ENCODE results near the gene FOXQ1. TPM values are rescaled to one million over a fixed set of nuclear protein-coding genes. Genes with fewer than 3 reads are reported as not detected.

FOXQ1 gene
- total and polyA plus RNA-seq, 9 of the 15 experiments (the other 6 are each of a cell fraction or from before 2014, with no cell fraction given): not detected

DNA sequence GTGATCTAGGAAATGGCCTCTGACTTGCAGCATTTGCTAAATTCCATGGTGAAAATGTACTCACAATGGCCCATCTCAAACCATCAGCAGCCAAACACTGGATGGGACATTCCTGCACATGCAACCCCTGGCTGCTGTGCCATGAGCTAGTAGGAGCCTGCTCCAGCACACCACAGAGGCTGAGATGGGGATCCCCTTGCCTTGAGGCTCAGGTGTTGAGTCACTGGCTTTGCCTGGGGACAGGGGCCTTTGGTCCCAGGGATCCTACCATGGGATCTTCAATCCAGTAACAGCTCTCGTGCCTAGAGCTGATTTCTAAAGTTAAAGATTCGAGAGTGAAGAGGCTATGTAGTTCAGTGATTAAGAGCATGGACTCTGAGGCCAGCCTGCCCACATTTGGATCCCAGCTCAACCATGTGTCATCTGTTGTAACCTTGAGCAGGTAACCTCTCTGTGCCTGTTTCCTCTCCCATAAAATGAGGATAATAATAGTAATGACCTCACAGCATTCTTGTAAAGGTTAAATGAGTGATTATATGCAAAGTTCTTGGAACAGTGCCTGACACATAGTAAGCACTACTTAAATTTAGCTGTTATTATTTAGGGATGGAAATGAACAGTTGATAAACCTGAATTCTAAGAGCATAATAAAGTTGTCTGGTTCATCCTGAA, 16.4 kb downstream of the FOXQ1 start:
- no peak for TF ChIP-seq NONO (IDR thresholded peaks at IDR 0.05; ENCODE audit: low read depth in 2 of 2, low read length in 1 of 2)
- BruUV-seq (replicated peaks): no TSS peak
- no peak for DNase-seq (ENCODE audit: extremely low read depth in 1 of 4, low spot score in 3 of 4)
- WGBS (ENCODE audit: insufficient coverage, low coverage, missing lambda C conversion rate): 0% methylated on average over 2 of the region's 2 CpGs
- no peaks in the 10 kb centered on the region for H3K79me2 ChIP-seq (ENCODE audit: control insufficient read depth, insufficient read depth, low read length)
- ChIA-PET CTCF (ENCODE audit: low intra/inter-chr PET ratio) (no interaction called here), POLR2A (no interaction called here)
- no peaks in the 10 kb centered on the region for H3K9me1 ChIP-seq (ENCODE audit: control insufficient read depth, insufficient read depth, low read length)
- H4K20me1 ChIP-seq (replicated peaks; ENCODE audit: control insufficient read depth, insufficient read depth, low read length): no peaks in the 10 kb centered on the region
- H2AFZ ChIP-seq (ENCODE audit: low read depth, low read length): no peak overlapping the region
- H3K27ac ChIP-seq (ENCODE audit: extremely low read depth, low read depth, low read length): no peak overlapping the region
- no peak for ATAC-seq
- no peaks in the 10 kb centered on the region for H3K9me3 ChIP-seq (replicated peaks; ENCODE audit: control insufficient read depth, insufficient read depth, low read depth, low read length)
- in situ Hi-C loops (cut with MboI) (no loop called here), intact Hi-C loops (cut with micrococcal nuclease) (no loop called here)
- H3K4me2 ChIP-seq (ENCODE audit: insufficient read depth, low read length): no peak overlapping the region
- no peaks in the 10 kb centered on the region for H3K4me1 ChIP-seq (replicated peaks in 1 of 2; ENCODE audit: control insufficient read depth in 2 of 2, insufficient read depth in 2 of 2, low read length in 2 of 2)
- no peak overlapping the region for H3K4me3 ChIP-seq
- no peak overlapping the region for H3K9ac ChIP-seq (ENCODE audit: insufficient read depth in 1 of 2, low read depth in 2 of 2, low read length in 2 of 2)
- no peak for FAIRE-seq
- no peaks in the 10 kb centered on the region for H3K36me3 ChIP-seq (ENCODE audit: control insufficient read depth, insufficient read depth, low read length)
- H3K27me3 ChIP-seq (ENCODE audit: control insufficient read depth in 2 of 2, insufficient read depth in 2 of 2, low read length in 2 of 2): peaks cover 0 to 11% of the 10 kb centered on the region in 2 experiments; a peak in 2 of 5 replicates

DNA sequence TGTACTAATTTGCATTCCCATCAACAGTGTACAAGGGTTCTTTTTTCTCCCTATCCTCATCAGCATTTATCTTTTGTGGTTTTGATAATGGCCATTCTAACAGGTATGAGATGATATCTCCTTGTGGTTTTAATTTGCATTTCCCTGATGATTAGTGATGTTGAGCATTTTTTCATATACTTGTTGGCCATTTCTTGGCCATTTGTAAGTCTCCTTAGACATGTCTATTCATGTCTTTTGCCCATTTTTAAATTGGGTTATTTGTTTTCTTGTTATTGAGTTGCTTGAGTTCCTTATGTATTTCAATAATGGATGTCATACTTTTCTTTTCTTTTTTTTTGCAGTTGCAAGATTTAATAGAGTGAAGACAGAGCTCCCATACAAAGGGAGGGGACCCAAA, 17.8 kb downstream of the FOXQ1 start:
- intact Hi-C loops (cut with micrococcal nuclease) (no loop called here), in situ Hi-C loops (cut with MboI) (no loop called here)
- ChIA-PET POLR2A (no interaction called here), CTCF (ENCODE audit: low intra/inter-chr PET ratio) (no interaction called here)
- H3K27ac ChIP-seq (ENCODE audit: extremely low read depth, low read depth, low read length): no peak overlapping the region
- H3K4me2 ChIP-seq (ENCODE audit: insufficient read depth, low read length): no peak overlapping the region
- ATAC-seq: no peak
- no peak overlapping the region for H3K4me3 ChIP-seq
- H3K4me1 ChIP-seq (replicated peaks in 1 of 2; ENCODE audit: control insufficient read depth in 2 of 2, insufficient read depth in 2 of 2, low read length in 2 of 2): no peaks in the 10 kb centered on the region
- H3K36me3 ChIP-seq (ENCODE audit: control insufficient read depth, insufficient read depth, low read length): no peaks in the 10 kb centered on the region
- H3K79me2 ChIP-seq (ENCODE audit: control insufficient read depth, insufficient read depth, low read length): no peaks in the 10 kb centered on the region
- H2AFZ ChIP-seq (ENCODE audit: low read depth, low read length): no peak overlapping the region
- H3K9ac ChIP-seq (ENCODE audit: insufficient read depth in 1 of 2, low read depth in 2 of 2, low read length in 2 of 2): no peak overlapping the region
- no peaks in the 10 kb centered on the region for H4K20me1 ChIP-seq (replicated peaks; ENCODE audit: control insufficient read depth, insufficient read depth, low read length)
- no peak for FAIRE-seq
- no peak for DNase-seq (ENCODE audit: extremely low read depth in 1 of 4, low spot score in 3 of 4)
- peaks cover 0 to 11% of the 10 kb centered on the region in 2 experiments; a peak in 3 of 5 replicates for H3K27me3 ChIP-seq (ENCODE audit: control insufficient read depth in 2 of 2, insufficient read depth in 2 of 2, low read length in 2 of 2)
- BruUV-seq (replicated peaks): no TSS peak
- no peak for TF ChIP-seq SMAD1 (IDR thresholded peaks at IDR 0.05; ENCODE audit: low read depth, low read length, partially characterized antibody)
- no peaks in the 10 kb centered on the region for H3K9me3 ChIP-seq (replicated peaks; ENCODE audit: control insufficient read depth, insufficient read depth, low read depth, low read length)
- no peaks in the 10 kb centered on the region for H3K9me1 ChIP-seq (ENCODE audit: control insufficient read depth, insufficient read depth, low read length)

All from K562 (cell line).